GM06990 (cell line): ENCODE measurements around the gene SEL1L.

ENCODE experiments used
- DNase-seq: peaks from one replicate; pipeline ENCODE4 v3.0.0-alpha.2; 2011; ENCODE audit not compliant: insufficient read length; ENCODE audit errors: extremely low read depth
- H3K27me3 ChIP-seq: replicated peaks from 2 replicates; pipeline ENCODE4 v1.6.0; 2011; ENCODE audit warnings: low read length; ENCODE audit not compliant: control insufficient read depth, insufficient read depth
- H3K36me3 ChIP-seq: 2 replicates; pipeline ENCODE4 v1.5.1; 2011; ENCODE audit warnings: low read length; ENCODE audit not compliant: control insufficient read depth, insufficient read depth
- H3K4me3 ChIP-seq: replicated peaks from 2 replicates; pipeline ENCODE4 v1.5.1; 2011; ENCODE audit warnings: low read depth, mild to moderate bottlenecking, control low read depth, low read length
- CTCF ChIP-seq: IDR thresholded peaks from 2 replicates; pipeline ENCODE4 v1.5.1; 2011; ENCODE audit warnings: low read length, control low read depth, mild to moderate bottlenecking, inconsistent platforms; ENCODE audit not compliant: insufficient read depth, poor library complexity, severe bottlenecking

Gene SEL1L

GRCh38 chr14:81478446-81478845, 55.2 kb downstream of the SEL1L start:
- no peak for DNase-seq
- TF ChIP-seq CTCF: no peak
- no peaks in the 10 kb centered on the region for H3K27me3 ChIP-seq
- H3K36me3 ChIP-seq: peaks cover 15% of the 10 kb centered on the region
- no peak overlapping the region for H3K4me3 ChIP-seq

GRCh38 chr14:81476816-81477215, 56.8 kb downstream of the SEL1L start:
- Histone ChIP-seq H3K27me3 (no peaks in the 10 kb centered on the region), H3K4me3 (no peak overlapping the region), H3K36me3 (peaks cover 14% of the 10 kb centered on the region)
- no peak for TF ChIP-seq CTCF
- DNase-seq: no peak

- DNase-seq: no peak
- Histone ChIP-seq H3K36me3 (peaks cover 10% of the 10 kb centered on the region), H3K4me3 (no peak overlapping the region; the same call in 1 of the 2 replicates), H3K27me3 (no peaks in the 10 kb centered on the region)
- no peak for TF ChIP-seq CTCF
Measured at GRCh38 chr14:81474685-81475324, 58.8 kb downstream of the SEL1L start.

- peak; percentile 51 for DNase-seq
- peaks cover 8% of the 10 kb centered on the region for H3K36me3 ChIP-seq
- H3K27me3 ChIP-seq: no peaks in the 10 kb centered on the region
- H3K4me3 ChIP-seq: no peak overlapping the region
- TF ChIP-seq CTCF: no peak
Measured at GRCh38 chr14:81474148-81474492, 59.5 kb downstream of the SEL1L start.

- no peak for TF ChIP-seq CTCF
- peaks cover 8% of the 10 kb centered on the region for H3K36me3 ChIP-seq
- H3K4me3 ChIP-seq: no peak overlapping the region
- no peak for DNase-seq
- no peaks in the 10 kb centered on the region for H3K27me3 ChIP-seq
Measured at GRCh38 chr14:81473456-81474147, 60.1 kb downstream of the SEL1L start.
